NCI-H2171 (cell line): ENCODE measurements around the gene IGFBP5.

ENCODE experiments used
- DNase-seq: peaks from one replicate; lab custom pipeline; 2025; lab: John Stamatoyannopoulos, UW

The IGFBP5 gene

DNA sequence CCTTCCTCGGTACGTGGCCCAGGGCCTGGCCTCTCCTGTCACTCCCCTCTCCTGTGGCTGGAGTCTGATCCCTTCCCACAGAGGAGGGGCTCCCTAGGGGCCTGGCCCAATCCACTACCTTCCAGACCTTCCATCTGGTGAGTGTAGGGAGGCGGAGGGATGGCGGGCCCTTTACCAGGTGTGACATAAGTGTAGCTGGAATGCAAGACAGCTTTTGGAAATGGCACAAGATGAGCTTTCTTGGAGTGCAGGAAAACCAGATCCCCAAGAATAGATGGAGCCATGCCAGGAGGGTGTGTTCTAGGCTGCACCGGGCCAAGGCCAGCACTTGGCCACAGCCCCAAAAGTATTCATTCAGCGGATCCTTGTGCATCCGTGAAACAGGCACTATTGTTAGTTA lies 30.1 kb downstream of the IGFBP5 start:
- peak; percentile 77 for DNase-seq

DNA sequence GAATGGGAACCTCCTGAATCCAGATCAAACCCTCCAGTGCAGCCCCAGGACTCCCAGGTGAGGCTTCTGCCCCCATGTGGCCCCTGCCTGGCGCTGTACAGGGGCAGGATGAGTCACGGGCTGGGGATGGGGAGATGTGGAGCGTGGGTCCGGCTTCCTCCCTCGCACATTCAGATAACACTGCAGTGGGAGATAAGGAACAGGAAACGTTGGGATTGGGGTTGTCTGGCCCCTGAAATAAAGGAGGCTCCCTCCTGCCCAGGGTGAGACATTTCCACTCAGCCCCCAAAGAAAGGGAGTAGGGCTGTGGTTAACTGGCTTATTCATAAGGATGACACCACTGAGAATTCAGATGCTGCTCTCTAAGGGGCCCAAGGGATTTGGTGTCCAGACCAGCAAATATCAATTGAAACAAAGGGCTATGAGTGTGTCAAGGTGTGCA lies 30.7 kb downstream of the IGFBP5 start:
- no peak for DNase-seq

DNA sequence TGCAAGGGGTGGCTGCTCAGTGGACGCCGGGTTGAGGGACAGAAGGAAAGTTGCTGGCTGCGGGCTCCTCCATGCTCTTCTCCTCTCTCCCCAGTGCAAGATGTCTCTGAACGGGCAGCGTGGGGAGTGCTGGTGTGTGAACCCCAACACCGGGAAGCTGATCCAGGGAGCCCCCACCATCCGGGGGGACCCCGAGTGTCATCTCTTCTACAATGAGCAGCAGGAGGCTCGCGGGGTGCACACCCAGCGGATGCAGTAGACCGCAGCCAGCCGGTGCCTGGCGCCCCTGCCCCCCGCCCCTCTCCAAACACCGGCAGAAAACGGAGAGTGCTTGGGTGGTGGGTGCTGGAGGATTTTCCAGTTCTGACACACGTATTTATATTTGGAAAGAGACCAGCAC lies 31.5 kb downstream of the IGFBP5 start:
- DNase-seq: no peak

DNA sequence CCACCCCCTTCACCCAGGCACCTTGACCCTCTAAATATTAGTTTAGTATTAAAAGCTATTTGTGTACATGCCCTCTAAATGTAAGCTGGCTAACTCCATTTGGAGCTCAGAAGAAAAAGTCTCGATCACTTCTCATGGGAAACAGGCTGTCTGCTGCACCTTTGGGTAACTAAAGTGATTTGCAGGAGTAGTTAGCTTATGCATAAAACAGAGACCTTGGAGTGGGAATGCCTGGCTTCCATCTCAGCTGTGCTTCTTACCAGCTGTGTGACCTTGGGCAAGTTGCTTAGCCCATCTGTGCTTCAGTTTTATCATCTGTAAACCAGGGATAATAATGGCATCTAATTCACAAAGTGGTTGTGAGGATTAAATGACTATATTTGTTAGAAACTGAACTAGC lies 32.2 kb downstream of the IGFBP5 start:
- DNase-seq: no peak

DNA sequence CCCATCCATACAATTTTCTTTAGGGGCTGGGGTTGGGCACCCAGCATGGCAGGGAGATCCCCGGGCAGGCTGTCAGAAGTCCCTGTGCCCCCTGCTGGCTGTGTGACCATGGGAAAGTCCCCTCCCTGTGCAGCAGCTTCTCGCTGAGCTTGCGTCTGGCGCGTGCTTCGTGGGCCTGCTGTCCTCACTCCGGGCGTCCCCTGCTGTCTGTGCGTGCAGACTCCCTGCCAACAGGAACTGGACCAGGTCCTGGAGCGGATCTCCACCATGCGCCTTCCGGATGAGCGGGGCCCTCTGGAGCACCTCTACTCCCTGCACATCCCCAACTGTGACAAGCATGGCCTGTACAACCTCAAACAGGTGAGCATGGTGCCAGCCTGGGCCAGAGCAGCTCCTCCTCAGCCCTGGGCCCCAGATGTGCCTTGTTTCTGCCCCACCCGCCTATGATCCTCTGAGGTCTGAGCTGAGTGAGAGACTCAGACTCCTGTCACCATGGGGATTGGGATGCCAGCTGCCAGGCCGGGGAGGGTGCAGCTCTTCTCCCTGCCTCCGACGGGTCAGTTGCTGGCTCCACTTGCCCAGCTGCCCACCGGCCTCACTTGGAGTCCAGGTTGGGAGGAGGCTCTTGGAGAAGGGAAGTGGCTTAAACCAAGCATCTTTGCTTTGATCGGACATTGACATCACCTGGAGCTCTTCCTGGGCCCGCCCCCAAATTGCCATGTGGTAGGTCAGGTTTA lies 33.5 kb downstream of the IGFBP5 start:
- DNase-seq: no peak

DNA sequence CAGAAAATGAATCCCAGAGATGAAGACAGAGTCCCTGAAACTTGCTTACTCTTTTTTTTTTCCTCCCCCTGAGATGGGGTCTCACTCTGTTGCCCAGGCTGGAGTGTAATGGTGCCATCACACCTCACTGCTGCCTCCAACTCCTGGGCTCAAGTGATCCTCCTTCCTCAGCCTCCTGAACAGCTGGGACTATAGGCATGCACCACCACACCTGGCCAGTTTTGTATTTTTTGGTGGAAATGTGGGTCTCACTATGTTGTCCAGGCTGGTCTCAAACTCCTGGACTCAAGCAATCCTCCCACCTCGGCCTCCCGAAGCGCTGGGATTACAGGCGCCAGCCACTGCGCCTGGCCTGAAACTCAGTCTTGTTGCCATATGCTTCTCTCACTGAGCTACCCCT lies 34.3 kb downstream of the IGFBP5 start:
- no peak for DNase-seq

DNA sequence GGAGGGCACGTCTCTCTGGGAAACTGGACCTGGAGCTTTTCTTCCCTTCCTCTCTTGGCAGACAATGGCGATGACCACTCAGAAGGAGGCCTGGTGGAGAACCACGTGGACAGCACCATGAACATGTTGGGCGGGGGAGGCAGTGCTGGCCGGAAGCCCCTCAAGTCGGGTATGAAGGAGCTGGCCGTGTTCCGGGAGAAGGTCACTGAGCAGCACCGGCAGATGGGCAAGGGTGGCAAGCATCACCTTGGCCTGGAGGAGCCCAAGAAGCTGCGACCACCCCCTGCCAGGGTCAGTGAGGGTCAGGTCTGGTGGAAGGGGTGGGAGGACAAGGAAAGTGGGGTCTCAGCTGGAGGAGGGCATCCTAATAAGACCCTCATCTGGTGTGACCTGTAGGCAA lies 34.9 kb downstream of the IGFBP5 start:
- no peak for DNase-seq

DNA sequence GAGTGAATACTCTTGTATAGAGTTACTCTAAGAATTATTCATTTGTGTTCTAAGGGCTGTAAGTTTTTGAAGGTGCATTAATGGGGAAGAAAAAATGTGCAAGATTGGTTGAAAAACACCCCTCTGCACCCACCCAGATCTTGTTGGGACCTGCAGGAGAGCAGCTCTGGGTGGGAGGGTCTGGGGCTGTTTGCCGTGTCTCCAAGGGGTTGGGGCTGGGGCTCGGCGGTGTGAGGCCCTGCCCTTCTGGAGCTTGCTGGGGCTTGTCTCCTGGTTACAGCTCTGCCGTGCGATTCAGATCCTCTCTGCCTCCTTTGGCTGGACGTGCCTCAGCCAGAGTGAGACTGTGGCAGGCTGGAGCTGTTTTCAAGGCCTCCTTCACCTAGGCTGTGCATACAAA lies 36.1 kb downstream of the IGFBP5 start:
- DNase-seq: no peak

DNA sequence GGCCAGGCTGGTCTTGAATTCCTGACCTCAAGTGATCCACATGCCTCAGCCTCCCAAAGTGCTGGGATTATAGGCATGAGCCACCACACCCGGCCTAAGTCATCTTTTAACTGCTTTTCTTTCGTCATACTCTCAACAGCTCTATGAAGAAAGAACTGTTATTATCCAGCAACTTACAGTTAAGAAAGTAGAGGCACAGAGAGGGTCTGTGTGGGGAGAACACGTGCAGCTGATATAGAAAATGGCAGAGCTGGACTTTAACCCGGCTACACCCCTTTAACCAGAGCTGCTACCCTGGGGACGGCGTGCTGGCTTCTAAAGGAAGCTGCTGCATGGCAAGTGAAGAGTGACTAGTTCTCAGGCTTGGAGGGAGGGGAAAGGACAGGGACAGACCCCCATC lies 36.6 kb downstream of the IGFBP5 start:
- no peak for DNase-seq

DNA sequence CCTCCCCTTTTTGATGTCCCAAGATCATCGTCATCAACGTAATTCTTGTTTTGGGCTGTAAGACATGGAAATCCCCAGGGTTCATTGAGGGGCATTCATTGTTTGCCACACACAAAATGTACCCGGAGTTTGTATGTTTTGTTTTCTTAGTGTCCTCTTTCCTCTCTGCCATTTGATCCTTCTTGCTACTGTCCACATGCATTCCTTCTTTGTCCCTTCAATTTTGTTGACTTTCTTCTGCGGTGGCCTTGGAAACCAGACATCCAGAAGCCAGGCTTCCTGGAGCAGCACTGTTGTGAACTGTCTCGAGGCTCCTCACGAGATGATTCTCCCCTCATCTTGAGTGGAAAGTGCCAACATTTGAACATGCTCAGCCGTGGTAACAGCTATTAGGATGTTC lies 37.4 kb downstream of the IGFBP5 start:
- DNase-seq: no peak

DNA sequence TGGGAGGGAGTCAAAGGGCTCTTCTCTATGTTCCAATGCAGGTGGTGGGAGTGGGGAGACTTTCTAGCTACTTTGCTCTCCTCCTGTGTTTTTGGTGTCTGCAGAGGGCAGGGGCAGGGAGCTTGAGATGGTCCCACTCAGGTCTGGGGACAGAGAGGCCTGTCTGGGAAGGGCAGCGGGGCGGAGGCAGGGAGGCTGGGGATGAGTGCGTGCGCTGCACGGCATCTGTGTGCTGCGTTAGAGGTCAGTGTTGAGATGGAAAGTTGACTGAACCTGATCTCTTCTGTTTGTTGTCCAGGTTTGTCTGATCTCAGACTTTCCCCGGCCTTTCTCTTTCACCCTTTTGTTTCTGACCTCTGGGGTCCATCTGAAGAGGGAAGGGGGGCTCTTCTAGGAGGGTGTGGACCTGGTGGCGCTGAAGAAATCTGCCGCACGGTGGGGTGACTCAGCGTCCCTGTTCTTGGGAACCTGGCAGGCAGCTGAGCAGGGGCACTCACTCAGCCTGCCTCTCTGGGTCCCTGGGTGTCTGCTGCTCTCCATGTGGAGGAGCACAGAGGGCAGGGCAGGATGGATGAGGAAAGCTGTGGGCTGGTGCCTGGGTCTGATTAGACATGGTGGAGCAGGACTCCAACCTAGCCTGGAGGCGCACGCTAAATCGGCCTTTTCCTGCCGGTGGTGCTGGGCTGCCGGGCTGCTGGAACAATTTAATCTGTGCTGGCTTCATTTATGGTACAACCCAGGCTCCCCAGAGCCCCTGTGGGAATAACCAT lies 38.1 kb downstream of the IGFBP5 start:
- DNase-seq: no peak

DNA sequence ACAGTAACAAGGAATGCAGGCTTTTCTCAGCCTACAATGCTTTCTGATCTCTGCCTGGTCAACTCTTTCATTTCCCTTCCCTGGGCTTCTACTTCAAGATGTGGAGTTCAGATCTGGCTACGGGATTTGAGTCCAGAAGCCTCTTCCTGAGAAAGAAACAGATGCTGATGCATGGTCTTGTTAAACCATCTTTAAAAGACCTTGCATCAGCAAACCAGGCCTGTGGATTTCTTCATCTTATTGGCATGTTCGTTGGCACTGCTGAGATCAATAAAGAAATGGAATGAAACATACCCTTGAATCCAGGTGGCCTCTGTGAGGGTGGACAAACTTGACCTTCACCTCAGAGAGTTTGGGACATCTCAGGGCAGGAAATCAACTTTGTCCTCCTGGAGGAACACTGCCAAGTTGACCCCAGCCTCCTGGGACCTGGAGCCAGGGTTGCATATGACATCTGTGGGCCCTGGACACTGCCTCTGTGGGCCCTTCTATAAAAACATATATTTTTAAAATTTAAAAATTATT lies 40.8 kb downstream of the IGFBP5 start:
- DNase-seq: no peak

DNA sequence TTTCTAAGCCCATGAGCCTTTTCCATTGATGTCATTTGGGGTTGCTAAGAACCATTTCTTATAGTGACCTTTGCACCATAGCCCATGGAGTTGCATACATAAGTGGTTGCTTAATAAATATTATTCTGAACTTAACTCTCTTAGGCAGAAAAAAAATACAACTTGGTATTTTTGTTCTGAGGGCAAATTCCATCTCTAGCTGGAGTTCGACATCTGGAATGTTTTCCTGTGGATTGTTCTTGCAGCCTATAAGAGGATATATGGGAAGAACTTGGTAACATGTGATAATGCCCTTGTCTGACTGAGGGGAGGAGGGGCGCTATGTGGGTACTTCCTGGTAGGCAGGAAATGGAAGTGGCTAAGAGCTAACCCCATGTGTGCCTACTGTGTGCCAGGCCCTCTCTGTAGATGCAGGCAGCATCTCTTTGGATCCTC lies 41.4 kb downstream of the IGFBP5 start:
- DNase-seq: no peak

DNA sequence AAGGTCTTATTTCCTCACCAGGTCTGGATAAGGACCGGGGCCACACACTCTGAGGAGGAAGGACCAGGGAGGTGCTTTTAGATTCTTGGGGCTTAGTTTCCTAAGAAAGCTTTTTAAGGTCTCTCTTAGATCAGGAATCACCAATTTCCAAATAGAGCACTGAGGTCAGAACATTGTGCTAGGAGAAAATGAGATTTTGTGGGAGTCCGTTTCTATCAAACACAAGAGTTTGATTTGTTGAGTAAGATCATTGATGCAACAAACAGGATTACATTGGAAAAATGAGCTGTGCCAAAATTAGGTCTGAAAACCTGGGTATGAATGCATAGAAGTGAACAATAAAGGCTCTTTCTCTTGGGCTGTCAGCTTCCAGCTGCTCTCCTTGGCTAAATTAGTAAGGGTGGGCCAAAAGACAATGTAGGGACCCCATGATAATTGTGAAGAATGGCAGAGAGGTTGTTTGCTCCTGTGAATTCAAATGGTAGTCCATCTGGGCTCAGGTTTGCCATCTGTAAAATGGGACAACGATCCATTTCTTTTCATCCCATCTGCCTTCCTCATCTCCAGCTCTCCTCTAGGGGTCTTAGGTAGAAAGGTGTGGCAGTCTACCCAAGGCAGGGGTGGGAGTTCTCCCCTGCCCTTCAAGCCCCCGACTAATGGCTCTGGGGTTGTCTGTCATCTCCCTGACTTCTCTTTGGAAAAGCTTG lies 42.1 kb downstream of the IGFBP5 start:
- DNase-seq: no peak

DNA sequence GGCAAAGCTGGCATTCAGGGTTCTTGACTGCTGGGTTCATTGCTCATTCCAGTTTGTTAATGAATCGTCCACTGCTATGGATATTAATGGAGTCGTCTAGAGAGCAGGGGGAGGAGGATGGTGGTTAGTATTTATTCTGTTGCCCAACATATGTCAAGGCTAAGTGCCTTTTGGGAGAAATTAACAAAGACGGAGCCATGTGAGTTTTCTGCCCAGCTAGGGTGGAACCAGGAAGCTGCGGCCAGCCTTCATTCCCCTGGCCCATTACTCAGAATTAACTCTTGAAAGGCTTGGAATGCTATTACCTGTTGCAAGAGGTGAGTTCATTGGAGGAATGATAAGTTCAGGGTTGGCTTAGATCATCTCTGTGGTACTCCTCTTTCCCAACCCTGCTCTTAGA lies 42.8 kb downstream of the IGFBP5 start:
- no peak for DNase-seq

DNA sequence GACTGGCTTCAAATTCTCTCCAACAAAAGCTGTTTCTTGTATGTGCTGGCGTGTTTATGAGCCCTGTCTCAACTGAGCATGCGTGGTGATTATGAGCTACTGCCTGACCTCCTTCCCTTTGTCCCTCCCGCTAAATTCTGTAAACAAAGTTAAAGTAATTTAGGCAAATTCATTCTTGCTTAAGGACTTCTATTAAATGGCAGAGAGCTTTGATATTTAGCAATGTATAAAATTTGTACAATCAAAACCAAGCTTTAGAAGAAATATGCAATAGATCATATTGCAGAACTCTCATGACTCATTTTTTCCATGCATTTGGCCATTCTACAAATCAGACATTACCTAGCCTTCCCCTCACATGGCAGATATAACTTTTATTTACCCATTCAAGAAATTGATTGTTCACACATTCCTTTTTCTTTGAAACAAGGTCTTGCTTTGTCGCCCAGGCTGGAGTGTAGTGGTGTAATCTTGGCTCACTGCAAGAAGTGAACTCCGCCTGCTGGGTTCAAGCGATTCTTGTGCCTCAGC lies 43.9 kb downstream of the IGFBP5 start:
- DNase-seq: no peak

DNA sequence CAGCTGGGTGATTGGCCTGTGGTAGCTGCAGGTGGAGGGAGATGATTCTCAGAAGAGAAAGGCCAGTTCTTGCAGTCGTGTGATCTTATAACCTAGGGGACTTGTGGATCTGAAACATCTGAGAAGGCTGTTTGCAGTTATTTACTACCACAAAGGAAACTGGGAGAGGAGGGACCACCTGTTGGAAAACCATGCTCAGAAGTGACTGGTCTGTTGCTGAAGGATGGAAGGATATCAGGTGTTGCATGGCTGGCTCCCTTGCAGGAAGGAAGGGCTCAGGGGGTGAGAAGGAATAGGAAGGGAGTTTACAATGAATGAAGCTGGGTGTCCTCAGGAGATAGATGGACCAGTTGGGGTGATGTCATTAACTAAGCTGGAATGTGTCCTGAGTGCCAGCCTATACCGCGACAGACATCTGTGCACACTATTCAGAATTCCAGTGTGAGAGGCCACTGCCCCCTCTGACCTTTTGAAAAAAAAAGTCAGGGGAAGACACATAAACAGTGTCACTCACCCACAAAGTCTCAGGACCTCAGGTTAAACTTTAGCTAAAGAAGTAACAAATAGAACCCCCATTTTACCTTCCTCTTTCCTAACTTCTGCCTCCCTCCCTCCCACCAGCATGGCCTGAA lies 44.6 kb downstream of the IGFBP5 start:
- DNase-seq: no peak

DNA sequence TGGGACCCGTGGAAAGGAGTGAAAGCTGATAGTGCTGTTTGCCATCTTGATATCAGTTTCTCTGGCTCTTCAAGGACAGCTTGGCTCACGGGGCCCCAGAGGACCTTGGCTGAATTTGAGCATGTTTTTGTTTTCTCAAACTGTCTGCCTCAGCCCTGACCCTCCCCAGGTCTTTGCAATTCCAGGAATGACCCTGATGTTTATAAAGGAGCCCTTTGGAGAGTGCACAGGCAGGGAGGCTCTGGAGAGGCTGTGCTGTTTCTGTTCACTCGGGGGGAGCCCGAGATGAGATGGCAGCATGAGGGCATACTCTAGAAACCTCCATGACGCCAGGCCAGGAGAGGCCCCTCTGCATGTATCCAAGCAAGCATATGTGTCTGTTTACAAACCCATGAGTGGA lies 45.8 kb downstream of the IGFBP5 start:
- no peak for DNase-seq

DNA sequence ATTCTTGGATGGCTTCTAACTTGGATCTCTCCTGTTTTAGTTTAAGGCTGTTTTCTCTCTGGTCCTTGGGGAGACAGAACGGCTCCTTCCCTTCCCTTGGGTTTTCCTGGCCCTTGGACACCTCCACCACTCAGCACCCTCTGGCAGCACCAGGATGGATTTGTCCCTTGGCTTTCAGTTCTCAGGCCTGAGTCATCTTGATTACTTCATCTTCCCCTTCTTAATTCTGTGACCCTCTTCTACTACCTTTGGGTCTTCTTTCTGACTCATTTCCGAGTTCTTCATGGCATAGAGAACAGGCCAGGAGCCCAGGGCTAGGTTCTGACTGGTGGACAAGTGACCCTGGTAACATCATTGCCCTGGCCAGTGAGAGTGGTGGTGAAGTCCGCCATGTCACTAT lies 47.2 kb downstream of the IGFBP5 start:
- DNase-seq: no peak

DNA sequence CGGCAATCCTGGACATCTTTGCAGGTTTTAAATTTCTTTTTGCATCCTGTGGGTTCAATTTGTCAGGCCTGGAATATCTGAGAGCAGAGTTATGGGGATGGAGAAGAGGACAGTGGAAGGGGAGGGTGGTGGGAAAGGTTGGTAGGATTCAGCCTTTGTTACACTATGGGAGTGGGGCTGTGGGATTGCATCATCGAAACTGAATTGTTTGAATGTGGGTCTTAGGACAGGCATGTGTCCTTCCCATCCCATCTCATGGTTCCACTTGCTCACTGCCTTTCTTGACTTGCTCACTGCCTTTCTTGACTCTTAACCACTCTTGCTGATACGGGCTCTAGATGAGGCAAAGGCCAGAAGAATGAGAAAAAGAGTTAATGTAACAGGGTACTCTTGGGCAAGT lies 49.2 kb downstream of the IGFBP5 start:
- no peak for DNase-seq

DNA sequence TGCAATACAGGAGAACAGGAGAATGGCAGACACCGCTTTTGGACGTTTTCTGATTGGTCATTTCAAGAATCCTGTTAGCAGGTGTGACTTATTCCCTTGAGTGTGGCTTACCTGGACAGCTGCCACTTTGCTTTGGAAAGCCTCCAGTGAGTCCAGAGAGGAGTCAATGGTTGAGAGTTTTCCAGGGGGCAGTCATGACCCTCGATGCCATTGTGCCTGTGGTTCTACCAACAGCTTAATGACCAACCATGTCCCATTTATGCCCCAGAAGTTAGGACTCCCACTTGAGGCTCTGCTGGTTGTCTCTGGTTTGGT lies 49.8 kb downstream of the IGFBP5 start:
- no peak for DNase-seq
